Lower lobe of right lung (tissue), 2 donors: Measurements from ENCODE around the gene FRAT1. TPM values are rescaled to one million over a fixed set of nuclear protein-coding genes. Genes with fewer than 3 reads are reported as not detected.

Experiments used
- ATAC-seq, 2 donors: fragments of 200-7000 bp; cut with Tn5 transposase; one replicate each; pipeline ENCODE4 v1.9.1; 2020 to 2022; ENCODE audit warnings: mild to moderate bottlenecking in 2 of 2, moderate library complexity in 2 of 2
- DNase-seq: peaks from one replicate; pipeline ENCODE4 v3.0.0-alpha.2; 2020
- H3K27ac ChIP-seq: fragments of 200-600 bp; one replicate; pipeline ENCODE4 v1.8.0; 2022
- H3K27me3 ChIP-seq: fragments of 200-600 bp; one replicate; pipeline ENCODE4 v1.8.0; 2022; ENCODE audit warnings: low read depth
- H3K36me3 ChIP-seq: fragments of 200-600 bp; one replicate; pipeline ENCODE4 v1.8.0; 2022; ENCODE audit warnings: mild to moderate bottlenecking
- H3K4me1 ChIP-seq: fragments of 200-600 bp; one replicate; pipeline ENCODE4 v1.8.0; 2022
- H3K4me3 ChIP-seq: fragments of 200-600 bp; one replicate; pipeline ENCODE4 v1.8.0; 2022; ENCODE audit warnings: mild to moderate bottlenecking
- H3K9me3 ChIP-seq: fragments of 200-600 bp; one replicate; pipeline ENCODE4 v1.8.0; 2022
- intact Hi-C: fragments of 100-400 bp; cut with DNase I; formaldehyde crosslinking; loops from one replicate; pipeline ENCODE4 v1.11.0; 2022
- total RNA-seq: library from RNA; stranded (reverse); fragmentation: NEBNext Ultra II Directional; extraction: Animal tissue kit (Norgen Biotek cat#: 25700); gene quantifications from one replicate; pipeline ENCODE4 v1.2.1, GENCODE V29; 2021
- TF ChIP-seq, protein P1 (sequence below): fragments of 200-600 bp; IDR thresholded peaks from one replicate; pipeline ENCODE4 v1.8.0; 2022; ENCODE audit warnings: antibody characterized with exemption, mild to moderate bottlenecking
- donor health status: DM: no; HTN: yes; CAD: no; lungs with severe emphysema.

The FRAT1 gene
- total RNA-seq, 1 donor from 2014 or later, result 15.1 TPM

DNA sequence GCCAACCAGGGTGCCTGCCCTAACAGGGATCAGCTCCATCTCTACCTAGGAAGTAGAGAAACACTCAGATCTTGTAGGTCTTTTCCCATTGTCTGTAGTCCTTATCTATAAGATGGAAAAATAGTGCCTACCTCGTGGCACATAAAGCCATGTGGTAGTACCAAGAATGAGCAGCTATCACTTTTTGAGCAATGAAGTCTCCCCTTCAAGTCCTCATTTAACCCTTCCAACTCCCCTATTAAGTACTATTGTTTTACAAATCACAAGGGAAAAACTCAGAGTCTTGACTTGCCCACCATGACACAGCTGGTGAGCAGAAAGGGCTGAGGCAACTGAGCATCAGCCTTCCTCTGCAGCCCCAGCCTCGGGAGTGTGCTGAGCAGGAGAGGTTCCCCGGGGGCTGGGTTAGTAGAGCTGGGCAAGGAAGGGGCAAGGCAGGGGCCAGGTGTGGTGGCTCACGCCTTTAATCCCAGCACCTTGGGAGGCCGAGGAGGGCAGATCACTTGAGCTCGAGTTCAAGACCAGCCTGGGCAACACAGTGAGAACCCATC, 12.2 kb downstream of the FRAT1 start:
- TF ChIP-seq, protein P1, sequence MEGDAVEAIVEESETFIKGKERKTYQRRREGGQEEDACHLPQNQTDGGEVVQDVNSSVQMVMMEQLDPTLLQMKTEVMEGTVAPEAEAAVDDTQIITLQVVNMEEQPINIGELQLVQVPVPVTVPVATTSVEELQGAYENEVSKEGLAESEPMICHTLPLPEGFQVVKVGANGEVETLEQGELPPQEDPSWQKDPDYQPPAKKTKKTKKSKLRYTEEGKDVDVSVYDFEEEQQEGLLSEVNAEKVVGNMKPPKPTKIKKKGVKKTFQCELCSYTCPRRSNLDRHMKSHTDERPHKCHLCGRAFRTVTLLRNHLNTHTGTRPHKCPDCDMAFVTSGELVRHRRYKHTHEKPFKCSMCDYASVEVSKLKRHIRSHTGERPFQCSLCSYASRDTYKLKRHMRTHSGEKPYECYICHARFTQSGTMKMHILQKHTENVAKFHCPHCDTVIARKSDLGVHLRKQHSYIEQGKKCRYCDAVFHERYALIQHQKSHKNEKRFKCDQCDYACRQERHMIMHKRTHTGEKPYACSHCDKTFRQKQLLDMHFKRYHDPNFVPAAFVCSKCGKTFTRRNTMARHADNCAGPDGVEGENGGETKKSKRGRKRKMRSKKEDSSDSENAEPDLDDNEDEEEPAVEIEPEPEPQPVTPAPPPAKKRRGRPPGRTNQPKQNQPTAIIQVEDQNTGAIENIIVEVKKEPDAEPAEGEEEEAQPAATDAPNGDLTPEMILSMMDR, result no peak
- Histone ChIP-seq H3K36me3 (peaks cover 17% of the 10 kb centered on the region), H3K27me3 (no peaks in the 10 kb centered on the region), H3K4me1 (peaks cover 58% of the 10 kb centered on the region), H3K4me3 (peak overlapping the region; percentile 88), H3K27ac (peak overlapping the region; percentile 53), H3K9me3 (no peaks in the 10 kb centered on the region)
- intact Hi-C loops, result no loop called here
- no peak for ATAC-seq
- no peak for DNase-seq

- peaks cover 63% of the 10 kb centered on the region for H3K4me1 ChIP-seq
- peak overlapping the region; percentile 88 for H3K4me3 ChIP-seq
- intact Hi-C loops, result no loop called here
- peaks cover 17% of the 10 kb centered on the region for H3K36me3 ChIP-seq
- no peaks in the 10 kb centered on the region for H3K27me3 ChIP-seq
- peak overlapping the region; percentile 97 for H3K27ac ChIP-seq
- H3K9me3 ChIP-seq, result no peaks in the 10 kb centered on the region
- ATAC-seq, result peak in 1 of 2 donors; percentile 56
- no peak for DNase-seq
- TF ChIP-seq, protein P1, result peak; percentile 17
These were observed 13.7 kb downstream of the FRAT1 start for GRCh38 chr10:97332591-97333350.

DNA sequence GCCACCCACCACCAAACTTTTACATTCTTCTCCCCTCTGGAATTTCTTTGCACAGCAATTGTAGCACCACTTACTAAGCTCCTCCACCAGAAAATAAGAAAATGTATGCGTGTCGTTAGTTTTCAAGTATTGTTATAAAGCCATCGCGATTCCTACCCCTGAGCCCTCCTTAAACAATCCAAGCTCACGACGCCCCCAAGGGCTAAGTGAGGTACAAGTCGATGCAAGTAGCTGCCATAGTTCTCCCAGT, 14.2 kb downstream of the FRAT1 start:
- H3K4me1 ChIP-seq, result peaks cover 59% of the 10 kb centered on the region
- peaks cover 16% of the 10 kb centered on the region for H3K36me3 ChIP-seq
- no peak for ATAC-seq
- DNase-seq, result no peak
- TF ChIP-seq, protein P1, result no peak
- no peaks in the 10 kb centered on the region for H3K9me3 ChIP-seq
- H3K27ac ChIP-seq, result peak overlapping the region; percentile 97
- H3K4me3 ChIP-seq, result peak overlapping the region; percentile 88
- intact Hi-C loops, result no loop called here
- no peaks in the 10 kb centered on the region for H3K27me3 ChIP-seq

- Histone ChIP-seq H3K4me1 (peaks cover 57% of the 10 kb centered on the region), H3K9me3 (no peaks in the 10 kb centered on the region), H3K27me3 (no peaks in the 10 kb centered on the region), H3K36me3 (peaks cover 11% of the 10 kb centered on the region), H3K27ac (peak overlapping the region; percentile 97), H3K4me3 (peak overlapping the region; percentile 88)
- ATAC-seq (peak; percentile 33 to 59), DNase-seq (peak; percentile 86)
- TF ChIP-seq, protein P1, result no peak
- intact Hi-C loops, result no loop called here
These were observed 14.7 kb downstream of the FRAT1 start for GRCh38 chr10:97333601-97334369.

- Histone ChIP-seq H3K4me1 (peaks cover 53% of the 10 kb centered on the region), H3K9me3 (no peaks in the 10 kb centered on the region), H3K36me3 (peaks cover 4% of the 10 kb centered on the region), H3K4me3 (peak within 1 kb of the TSS; percentile 88), H3K27me3 (no peaks in the 10 kb centered on the region), H3K27ac (peak within 1 kb of the TSS; percentile 97)
- peak; percentile 96 to 97 for ATAC-seq
- intact Hi-C loops, result no loop called here
- DNase-seq, result peak; percentile 95
- TF ChIP-seq, protein P1, result no peak
These were observed 15.5 kb downstream of the FRAT1 start, which contains the start of gene FRAT2 for GRCh38 chr10:97334370-97335175. TSS of gene FRAT2 (minus strand) at chr10:97334729. CDS start at chr10:97334572, 157 bp downstream.
